HFFc6 (cell line): ENCODE results near the gene GPX7. TPM values are rescaled to one million over a fixed set of nuclear protein-coding genes. Genes with fewer than 3 reads are reported as not detected.

ENCODE experiments used
- DNase-seq: peaks from one replicate; pipeline ENCODE4 v3.0.0-alpha.2; 2018
- H3K27ac Mint-ChIP-seq: 2 replicates; pipeline ENCODE4 v1.8.0; 2020; ENCODE audit warnings: mild to moderate bottlenecking, mixed read lengths
- H3K27me3 Mint-ChIP-seq: 2 replicates; pipeline ENCODE4 v1.8.0; 2021; ENCODE audit warnings: mild to moderate bottlenecking, moderate library complexity, mixed read lengths; ENCODE audit not compliant: insufficient read depth
- H3K36me3 Mint-ChIP-seq: 2 replicates; pipeline ENCODE4 v1.8.0; 2021; ENCODE audit warnings: low read depth, mixed read lengths
- H3K4me1 Mint-ChIP-seq: 2 replicates; pipeline ENCODE4 v1.8.0; 2020; ENCODE audit warnings: low read depth, mixed read lengths
- H3K4me3 Mint-ChIP-seq: 2 replicates; pipeline ENCODE4 v1.8.0; 2020; ENCODE audit warnings: mild to moderate bottlenecking, moderate library complexity, mixed read lengths
- H3K9me3 Mint-ChIP-seq: 2 replicates; pipeline ENCODE4 v1.8.0; 2020; ENCODE audit warnings: mild to moderate bottlenecking, mixed read lengths
- total RNA-seq, 6 experiments: library from RNA; stranded (reverse); fragmentation: NEBNext Ultra II Directional; extraction: Animal tissue kit (Norgen Biotek cat#: 25700); gene quantifications; 2 replicates in 1 of 6; 3 replicates in 5 of 6; pipeline ENCODE4 v1.2.3, GENCODE V29; 2021
- TF ChIP-seq, protein P1 (sequence below): fragments of 200-600 bp; sonication (generic); IDR thresholded peaks from 2 replicates; pipeline ENCODE4 v1.5.0; 2021; ENCODE audit warnings: antibody characterized with exemption, mild to moderate bottlenecking

The GPX7 gene
- total RNA-seq, 6 experiments from 2014 or later: 15.5 to 24.6 (median 18.6) TPM

DNA sequence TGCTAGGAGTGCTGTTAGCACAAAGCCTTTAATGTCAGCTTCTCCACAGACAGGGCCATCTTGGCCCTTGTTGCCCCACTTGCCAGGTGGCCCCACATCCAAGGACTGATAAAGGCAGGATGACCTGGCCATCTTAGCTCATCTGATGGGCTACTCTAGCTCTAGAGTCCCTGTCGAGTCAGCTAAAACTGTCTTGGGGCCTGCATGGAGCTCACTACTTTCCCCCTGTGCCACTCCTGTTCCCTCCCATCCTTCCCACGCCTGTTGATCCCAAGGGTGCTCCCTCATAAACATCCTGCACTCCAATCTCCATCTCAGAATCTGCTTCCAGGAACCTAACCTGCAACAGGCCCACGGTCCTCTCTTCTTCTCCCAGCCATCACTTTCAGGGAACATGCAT is 652 bp upstream of the GPX7 start:
- no peak for DNase-seq
- Mint-ChIP-seq H3K36me3 (no peaks in the 10 kb centered on the region), H3K9me3 (no peaks in the 10 kb centered on the region), H3K27ac (peak overlapping the region; percentile 76), H3K4me3 (peak overlapping the region; percentile 75), H3K4me1 (peaks cover 27% of the 10 kb centered on the region), H3K27me3 (peaks cover 2% of the 10 kb centered on the region)
- TF ChIP-seq, protein P1, sequence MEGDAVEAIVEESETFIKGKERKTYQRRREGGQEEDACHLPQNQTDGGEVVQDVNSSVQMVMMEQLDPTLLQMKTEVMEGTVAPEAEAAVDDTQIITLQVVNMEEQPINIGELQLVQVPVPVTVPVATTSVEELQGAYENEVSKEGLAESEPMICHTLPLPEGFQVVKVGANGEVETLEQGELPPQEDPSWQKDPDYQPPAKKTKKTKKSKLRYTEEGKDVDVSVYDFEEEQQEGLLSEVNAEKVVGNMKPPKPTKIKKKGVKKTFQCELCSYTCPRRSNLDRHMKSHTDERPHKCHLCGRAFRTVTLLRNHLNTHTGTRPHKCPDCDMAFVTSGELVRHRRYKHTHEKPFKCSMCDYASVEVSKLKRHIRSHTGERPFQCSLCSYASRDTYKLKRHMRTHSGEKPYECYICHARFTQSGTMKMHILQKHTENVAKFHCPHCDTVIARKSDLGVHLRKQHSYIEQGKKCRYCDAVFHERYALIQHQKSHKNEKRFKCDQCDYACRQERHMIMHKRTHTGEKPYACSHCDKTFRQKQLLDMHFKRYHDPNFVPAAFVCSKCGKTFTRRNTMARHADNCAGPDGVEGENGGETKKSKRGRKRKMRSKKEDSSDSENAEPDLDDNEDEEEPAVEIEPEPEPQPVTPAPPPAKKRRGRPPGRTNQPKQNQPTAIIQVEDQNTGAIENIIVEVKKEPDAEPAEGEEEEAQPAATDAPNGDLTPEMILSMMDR: no peak

DNA sequence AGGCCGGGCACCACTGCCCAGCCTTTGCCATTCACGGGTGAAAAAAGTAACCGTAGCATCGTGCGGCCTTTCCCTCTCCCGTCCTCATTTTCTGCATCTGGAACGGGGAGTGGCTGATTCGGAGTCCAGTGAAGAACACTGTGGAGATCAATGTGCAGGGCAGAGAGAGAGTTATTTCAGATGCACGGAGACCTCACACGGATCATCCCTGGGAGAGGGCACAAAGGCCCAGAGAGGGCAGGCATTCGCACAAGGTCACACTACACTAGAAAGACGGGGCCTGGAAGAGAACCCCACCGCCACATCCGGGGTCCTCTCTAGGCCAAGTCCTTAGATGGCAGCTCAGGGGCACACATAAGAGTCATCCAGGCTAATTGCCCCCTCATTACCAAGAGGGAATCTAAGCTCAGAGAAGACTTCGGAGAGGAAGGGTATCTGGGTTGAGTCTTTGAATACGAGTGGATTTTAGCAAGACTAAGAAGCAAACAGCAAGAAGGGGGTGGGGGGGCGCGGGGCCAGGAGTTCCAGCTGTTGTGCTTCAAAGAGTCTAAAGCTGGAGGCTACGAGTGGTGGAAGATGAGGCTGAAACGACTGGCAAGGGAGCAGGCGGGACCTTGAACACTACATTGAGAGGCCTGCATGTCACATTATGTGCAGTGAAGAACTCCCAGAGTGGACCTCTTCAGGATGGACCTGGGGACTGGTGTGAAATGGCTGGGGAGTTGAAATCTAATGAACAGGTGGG is 857 bp downstream of the GPX7 start:
- Mint-ChIP-seq H3K27me3 (no peaks in the 10 kb centered on the region; the same call in 1 of the 2 replicates), H3K9me3 (no peaks in the 10 kb centered on the region), H3K36me3 (no peaks in the 10 kb centered on the region; the same call in 1 of the 2 replicates), H3K4me3 (peak overlapping the region; percentile 86), H3K27ac (peak overlapping the region; percentile 89), H3K4me1 (peaks cover 27% of the 10 kb centered on the region)
- TF ChIP-seq, protein P1: no peak
- DNase-seq: no peak

DNA sequence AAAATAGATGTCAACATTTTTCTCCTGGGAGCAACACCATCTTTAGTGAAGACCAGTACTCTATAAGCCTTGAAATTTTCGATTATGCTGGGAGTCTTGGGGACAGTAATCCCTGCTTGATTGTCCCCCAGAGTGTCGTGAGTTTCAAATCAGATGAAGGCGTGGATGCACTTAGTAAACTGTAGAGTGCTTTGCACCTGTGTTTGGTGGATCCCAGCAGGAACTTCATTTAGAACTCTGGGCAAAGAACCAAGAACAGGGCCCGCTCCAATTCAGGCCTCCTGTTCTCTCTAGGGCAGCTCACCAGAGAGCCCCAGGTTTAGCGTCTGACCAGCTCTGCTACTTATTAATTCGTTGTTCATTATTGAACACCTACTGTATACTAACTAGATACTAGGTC is 1.5 kb downstream of the GPX7 start:
- Mint-ChIP-seq H3K4me3 (peak overlapping the region; percentile 86), H3K27ac (peak overlapping the region; percentile 89), H3K27me3 (no peaks in the 10 kb centered on the region; the same call in 1 of the 2 replicates), H3K4me1 (peaks cover 27% of the 10 kb centered on the region), H3K36me3 (no peaks in the 10 kb centered on the region; the same call in 1 of the 2 replicates), H3K9me3 (no peaks in the 10 kb centered on the region)
- TF ChIP-seq, protein P1: no peak
- no peak for DNase-seq

DNA sequence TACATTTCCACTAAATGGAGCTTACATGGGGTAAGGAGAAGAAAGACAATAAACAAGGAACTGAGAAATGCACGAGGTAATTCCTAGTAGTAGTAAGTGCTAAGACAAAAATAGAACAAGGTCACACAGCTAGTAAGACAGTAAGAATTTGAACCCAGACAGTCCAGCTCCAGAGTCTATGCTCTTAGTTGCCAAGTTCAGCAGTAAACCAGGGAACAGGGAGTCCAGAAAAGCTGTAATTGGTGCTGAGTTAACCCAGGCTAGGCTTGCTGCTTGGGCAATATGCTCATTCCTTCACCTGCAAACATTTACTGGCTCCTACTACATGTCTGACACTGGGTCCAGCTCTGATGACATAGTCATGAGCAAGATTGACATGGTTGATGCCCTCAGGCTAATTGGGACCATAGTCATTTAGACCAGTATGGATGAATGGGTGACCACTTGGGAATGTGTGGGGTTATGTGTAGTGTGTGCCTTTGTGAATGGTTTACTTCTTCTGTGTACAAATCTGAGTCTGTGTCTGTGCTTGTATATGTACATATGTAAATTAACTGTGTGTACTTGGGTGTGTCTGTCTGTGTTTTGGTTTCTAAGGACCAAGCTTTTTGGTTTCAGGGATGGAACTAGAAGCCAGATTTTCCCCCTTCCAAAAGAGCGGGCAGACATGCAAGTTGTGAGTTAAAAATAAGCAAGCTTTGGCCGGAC is 2.0 kb downstream of the GPX7 start:
- Mint-ChIP-seq H3K4me3 (peak overlapping the region; percentile 86; the same call in 1 of the 2 replicates), H3K27me3 (no peaks in the 10 kb centered on the region; the same call in 1 of the 2 replicates), H3K36me3 (no peaks in the 10 kb centered on the region; the same call in 1 of the 2 replicates), H3K27ac (no peak overlapping the region), H3K9me3 (no peaks in the 10 kb centered on the region), H3K4me1 (peaks cover 27% of the 10 kb centered on the region)
- peak; percentile 55 for DNase-seq
- TF ChIP-seq, protein P1: no peak

DNA sequence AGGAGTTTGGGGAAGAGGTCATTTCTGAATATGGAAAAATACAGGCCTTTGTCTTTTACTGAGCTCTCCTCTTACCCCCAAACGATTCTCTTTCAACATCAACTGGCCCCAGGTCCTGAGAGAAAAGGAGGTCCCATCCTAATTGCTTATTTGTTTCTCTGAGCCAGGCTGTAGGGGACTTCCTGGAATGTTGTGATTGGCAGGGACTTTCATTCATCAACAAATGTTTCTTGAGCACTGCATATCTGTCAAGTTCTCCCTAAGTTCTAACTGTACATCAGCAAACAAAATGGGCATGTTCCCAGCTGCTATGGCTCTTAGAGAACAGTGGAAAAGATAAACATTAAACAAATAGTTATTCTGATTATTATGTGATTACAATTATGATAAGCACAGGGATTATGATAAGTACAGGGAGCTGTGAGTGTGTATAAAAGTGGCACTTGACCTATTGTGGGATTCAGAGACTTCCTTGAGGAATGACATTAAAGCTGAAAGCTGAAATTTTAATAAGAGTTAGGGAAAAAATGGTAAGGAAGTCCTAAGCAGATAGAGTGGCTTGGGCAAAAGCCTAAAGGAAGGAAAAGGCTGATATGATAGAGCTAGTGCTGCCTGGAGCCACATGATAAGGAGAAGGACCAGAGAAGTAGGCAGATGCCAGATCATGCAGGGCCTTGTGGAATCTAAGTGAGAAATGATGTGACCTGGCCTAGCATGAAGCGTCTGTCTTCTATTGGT is 11.6 kb downstream of the GPX7 start:
- Mint-ChIP-seq H3K27ac (no peak overlapping the region), H3K36me3 (no peaks in the 10 kb centered on the region), H3K4me3 (no peak overlapping the region), H3K27me3 (peaks cover 9% of the 10 kb centered on the region), H3K4me1 (no peaks in the 10 kb centered on the region), H3K9me3 (no peaks in the 10 kb centered on the region)
- TF ChIP-seq, protein P1: no peak
- no peak for DNase-seq
